ENCODE results near the gene NECAB2.

The NECAB2 gene

DNA sequence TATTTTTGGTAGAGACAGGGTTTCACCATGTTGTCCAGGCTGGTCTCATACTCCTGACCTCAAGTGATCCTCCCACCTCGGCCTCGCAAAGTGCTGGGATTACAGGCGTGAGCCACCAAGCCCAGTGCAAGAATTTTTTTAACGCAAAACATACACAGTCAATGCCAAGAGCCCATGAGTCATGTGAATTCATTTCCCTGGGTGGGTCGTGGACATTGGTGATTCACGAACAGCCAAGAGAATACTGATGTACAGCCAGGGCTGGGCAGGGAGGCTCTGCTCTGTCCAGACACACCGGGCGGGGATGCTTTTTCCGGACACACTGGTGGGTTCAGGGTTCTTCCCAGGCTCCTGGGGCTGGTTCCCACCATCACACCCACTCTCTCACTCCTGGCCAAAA, 56.8 kb downstream of the NECAB2 start:
- no peak for DNase-seq (ENCODE audit: low read depth in 2 of 2)

GRCh38 chr16:84026606-84027005, 58.6 kb downstream of the NECAB2 start:
- no peak for DNase-seq (ENCODE audit: low read depth in 2 of 2)

DNA sequence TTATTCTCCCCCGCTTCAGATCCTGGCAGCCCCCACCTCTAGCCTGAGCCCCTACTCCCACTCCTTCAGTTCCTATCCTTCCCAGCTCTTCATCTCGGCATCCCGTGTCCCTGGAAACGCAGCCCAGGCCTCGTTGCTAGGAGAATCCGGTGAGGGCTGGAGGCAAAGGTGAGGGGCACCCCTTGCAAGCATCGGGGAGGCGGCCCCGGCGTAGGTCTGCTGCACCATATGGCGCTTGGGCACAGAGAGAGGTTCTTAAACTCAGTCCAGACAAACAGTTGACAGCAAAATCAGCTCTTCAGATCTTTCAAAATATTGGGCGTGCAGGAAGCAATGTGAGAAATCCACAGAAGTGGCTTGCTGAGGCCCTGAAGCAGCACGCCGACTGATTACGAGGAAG, 59.6 kb downstream of the NECAB2 start:
- DNase-seq (ENCODE audit: low read depth in 2 of 2): no peak

DNA sequence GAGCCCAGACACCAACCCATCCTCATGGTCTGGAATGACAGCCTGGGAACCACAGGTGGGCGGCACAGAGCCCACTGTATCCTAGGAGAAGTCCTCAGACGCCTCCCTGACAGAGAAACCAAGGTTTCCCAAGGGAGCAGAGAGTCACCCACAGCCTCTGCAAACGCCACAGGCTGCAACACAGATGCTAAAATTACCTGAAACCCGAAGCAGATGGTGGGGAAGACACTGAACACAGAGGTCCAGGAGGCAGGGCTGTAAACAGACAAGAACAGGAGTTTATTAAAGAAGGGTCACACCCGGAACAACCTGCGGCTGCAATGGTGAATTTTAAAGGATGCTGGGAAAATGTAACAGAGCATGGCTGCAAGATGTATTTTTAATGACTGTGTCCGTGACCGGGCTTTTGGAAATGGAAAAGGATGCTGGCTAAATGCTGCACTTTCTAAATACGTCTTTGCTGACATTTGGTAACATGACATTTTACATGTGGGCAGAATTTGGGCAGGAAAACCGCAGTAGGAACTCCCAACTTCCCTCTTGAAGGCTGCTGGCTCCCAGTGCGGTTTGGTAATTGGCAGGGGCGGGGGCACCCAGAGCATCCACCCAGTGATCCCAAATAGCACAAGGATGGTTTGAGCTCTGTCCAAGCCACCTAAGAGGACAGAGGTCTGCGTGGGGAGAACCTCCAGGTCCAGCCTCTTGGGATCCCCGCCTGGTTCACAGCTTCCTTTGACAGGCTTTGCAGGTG, 61.4 kb downstream of the NECAB2 start:
- DNase-seq (ENCODE audit: low read depth in 2 of 2): no peak

DNA sequence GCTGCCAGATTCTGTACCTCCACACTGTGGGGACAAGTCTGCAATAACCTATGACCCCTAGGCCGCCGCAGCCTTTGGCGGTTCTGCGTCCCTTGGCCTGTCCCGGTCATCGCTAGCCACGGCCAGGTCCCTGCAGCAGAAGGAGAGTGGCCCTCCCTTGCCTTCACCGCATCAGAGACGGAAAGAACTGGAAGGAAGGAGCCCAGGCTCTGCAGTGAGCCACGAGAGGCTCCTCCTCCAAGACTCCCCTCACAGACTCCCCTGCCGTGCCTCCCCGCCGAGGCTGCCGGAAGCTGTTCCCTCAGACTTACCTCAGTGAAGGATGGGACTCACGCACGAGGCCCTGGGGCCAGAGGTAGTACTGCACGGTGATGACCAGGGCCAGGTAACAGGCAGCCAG, 63.5 kb downstream of the NECAB2 start:
- DNase-seq (ENCODE audit: low read depth in 2 of 2): no peak

DNA sequence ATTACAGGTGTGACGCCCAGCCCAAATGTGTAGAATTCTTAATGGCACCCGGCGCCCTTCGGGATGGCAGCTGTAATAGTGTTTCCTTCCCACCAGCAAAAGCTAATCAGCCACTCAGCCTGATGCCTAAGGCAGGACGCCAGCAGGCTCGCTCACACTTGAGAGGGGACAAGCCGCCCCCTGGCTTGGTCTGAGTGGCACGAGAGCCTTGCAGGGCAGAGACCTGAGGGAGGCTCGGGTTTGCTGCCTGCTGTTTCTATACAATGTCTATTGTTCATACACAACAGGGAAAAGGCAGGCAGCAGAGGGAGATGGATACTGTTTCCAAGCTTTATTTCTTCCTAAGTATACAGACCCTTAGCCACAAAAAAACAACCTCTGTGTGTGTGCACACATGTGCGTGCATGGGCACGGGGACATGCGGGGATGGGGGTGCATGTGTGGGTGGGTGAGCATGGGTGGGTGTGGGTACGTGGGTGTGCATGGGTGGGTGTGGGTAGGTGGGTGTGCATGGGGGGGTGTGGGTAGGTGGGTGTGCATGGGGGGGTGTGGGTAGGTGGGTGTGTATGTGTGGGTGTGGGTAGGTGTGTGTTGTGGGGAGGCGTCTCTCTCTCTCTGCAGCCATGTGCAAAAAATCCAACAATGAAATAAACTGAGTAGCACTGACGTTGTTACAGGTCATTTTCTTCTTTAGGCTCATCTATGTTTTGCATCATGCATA, 64.6 kb downstream of the NECAB2 start:
- DNase-seq (ENCODE audit: low read depth in 2 of 2): no peak

GRCh38 chr16:84033251-84034195, 65.5 kb downstream of the NECAB2 start:
- no peak for DNase-seq (ENCODE audit: low read depth in 2 of 2)

- no peak for DNase-seq (ENCODE audit: low read depth in 2 of 2)
These were observed 66.5 kb downstream of the NECAB2 start for GRCh38 chr16:84034516-84034915.

DNA sequence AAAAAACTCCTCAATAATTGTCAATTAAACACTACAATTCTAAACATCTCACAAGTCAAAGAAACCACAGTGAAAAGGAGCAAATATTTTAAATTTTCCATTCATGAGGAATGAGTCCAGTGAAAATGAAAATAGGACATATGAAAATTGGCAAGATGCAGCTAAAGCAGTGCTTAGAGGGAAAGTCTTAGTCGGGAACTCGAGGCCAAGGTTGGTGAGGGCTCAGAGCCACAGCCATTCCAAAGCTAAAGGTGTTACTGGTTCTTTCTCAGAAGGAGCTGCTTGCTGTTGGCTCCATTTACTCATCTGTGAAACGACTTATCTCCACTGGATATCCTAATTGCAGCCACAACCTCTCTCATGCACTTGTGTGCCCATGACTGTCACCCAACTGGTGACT, 68.1 kb downstream of the NECAB2 start:
- no peak for DNase-seq (ENCODE audit: low read depth in 2 of 2)

- DNase-seq (ENCODE audit: low read depth in 2 of 2): no peak
These were observed 69.0 kb downstream of the NECAB2 start for GRCh38 chr16:84036982-84037425.

DNA sequence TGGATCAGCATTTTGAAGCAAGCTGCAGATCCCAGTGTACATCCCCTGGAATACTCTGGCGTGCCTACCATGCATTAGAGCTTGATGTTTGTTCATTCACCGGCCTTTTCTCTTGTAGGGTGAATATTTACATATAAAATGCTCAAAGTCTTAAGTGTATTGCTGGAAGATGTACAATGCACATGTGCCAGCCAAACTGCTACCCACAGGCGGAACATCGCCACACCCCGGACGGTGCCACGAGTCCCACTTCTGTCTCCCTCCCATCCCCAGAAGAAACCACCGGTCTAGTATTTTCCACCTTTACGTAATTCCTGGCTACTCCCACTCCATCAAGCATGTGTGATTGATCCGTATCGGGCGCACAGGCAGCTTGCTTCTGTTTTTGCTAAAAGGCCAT, 70.4 kb downstream of the NECAB2 start:
- no peak for DNase-seq (ENCODE audit: low read depth in 2 of 2)

DNA sequence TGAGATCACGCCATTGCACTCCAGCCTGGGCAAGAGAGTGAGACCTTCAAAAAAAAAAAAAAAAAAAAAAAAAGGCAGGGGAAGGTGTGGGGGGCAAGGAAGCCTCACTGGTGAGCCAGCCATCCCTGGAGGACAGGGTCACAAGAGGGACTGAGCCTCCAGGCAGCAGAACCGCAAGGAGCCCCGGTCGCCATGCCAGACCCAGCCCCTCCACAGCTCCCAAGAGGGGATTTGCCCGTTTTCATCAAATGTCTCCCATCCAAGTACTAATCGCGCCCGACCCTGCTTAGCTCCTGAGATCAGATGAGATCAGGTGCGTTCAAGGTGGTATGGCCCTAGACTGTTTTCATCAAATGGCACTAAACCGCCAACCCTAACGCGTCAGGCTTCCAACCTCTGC, 71.7 kb downstream of the NECAB2 start:
- no peak for DNase-seq (ENCODE audit: low read depth in 2 of 2)

DNA sequence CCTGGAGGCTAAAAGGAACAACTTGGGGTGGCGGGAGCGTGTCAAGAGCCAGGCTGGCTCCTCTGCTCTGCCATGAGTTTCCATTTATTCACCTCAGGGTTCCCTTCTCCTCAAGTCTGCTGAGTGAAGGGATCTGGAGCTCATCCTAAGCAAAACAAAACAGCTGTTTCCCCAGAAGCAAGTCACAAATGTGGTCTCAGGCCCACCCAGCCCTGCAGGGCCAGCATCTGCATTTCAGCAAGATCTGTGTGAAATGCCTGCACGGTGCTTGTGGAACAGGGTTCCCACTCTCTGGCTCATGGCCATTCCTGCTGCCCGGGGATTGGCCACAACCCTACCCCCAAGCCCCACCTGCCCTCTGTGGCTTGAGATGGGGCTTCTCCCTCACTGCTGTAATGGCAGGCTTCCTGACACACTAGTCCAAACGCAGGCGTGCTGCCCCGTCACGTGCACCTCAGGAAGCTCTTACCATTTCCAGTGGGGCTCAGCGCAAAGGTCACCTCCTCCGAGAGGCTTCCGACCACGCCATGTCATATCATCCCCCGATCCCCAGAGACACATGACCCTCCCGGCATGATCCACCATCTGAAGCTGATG, 72.3 kb downstream of the NECAB2 start:
- DNase-seq (ENCODE audit: low read depth in 2 of 2): no peak

DNA sequence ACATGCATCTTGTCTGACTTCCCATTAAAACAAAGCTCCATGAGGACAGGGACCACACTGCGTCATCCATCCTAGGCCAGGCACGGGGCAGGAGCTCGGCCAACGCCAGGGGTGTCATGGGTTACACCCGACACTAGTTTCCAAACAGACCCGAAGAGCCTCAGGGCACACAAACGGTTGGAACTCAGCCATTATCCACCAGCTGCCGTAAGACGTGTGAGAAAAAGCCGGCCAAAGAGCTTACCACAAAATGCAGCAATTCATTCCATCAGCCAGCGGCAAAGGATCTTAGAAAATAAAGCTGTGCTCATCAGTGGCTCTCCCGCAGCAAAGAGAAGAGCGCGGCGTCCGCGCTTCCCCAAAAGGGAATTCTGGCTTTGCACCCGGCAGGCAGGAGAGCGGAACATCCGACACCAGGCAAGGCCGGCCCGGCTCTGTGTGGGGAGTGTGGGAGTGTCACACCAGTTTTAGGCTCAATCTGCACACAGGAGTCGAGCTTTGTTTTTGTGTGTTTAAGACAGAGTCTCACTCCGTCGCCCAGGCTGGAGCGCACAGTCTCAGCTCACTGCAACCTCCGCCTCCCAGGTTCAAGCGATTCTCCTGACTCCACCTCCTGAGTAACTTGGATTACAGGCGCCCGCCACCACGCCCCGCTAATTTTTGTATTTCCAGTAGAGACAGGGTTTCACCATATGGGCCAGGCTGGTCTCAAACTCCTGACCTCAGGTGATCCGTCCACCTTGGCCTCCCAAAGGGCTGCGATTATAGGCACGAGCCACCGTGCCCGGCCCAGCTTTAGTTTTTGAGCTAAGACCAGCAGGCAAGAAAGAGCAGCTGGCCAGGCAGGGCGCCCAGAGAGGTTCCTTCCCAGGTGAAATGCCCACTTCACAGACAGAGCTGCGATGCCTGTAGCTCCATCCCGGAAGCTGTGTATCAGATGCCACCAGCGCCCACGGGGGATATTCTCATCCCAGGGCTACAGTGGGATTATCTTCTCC, 73.1 kb downstream of the NECAB2 start:
- no peak for DNase-seq (ENCODE audit: low read depth in 2 of 2)

DNA sequence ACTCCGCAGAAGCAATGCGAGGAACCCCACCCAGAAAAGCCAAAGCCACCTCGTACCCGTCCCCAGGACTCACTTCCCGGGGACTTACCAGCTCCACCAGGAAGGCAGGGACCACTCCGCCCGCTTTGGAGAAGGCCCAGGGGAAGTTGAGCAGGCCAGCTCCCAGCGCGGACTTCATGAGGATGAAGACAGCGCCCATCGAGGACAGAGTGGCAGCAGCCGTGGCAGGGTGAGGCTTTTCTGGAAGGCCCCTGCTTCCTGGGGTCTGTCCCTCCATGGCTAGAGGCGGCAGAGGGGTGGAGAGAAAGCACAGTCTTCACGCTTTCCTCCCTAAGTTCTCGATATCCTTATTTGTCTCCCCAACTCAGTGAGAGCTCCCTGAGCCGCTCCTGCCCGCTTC, 73.8 kb downstream of the NECAB2 start:
- no peak for DNase-seq (ENCODE audit: low read depth in 2 of 2)

- no peak for DNase-seq (ENCODE audit: low read depth in 2 of 2)
These were observed 74.3 kb downstream of the NECAB2 start, which contains the start of gene SLC38A8 for GRCh38 chr16:84042308-84042878. Gene SLC38A8, minus strand, starts transcription at chr16:84042795. Its CDS starts 638 bp downstream, at chr16:84042157.

DNA sequence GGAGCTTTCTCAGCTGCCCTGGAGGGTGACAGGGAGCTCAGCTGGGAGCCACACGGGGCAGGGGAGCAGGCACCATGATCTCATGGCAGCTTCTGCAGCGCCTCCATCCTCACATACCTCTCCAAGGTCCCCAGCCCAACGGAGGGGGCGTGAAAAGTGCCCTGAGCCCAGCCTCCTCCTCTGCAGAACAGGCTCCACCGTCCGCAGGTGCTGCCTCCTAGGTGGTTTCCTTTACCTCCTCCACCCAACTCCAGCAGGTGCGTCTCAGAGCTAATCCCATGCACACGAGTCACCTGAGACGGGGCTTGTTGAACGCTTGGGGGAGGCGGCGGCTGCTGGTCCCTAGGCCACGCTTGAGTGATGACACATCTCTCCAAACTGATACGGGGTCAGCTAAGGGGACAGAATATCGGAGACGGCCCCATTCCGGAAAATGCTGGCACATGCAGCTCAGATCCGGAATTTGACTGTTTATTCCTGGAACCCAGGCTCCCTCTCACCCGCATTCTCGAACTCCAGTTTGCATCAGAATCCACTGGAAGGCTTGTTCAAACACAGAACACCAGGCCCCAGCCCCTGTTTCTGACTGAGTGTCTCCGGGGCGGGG, 74.9 kb downstream of the NECAB2 start:
- DNase-seq (ENCODE audit: low read depth in 2 of 2): no peak

DNA sequence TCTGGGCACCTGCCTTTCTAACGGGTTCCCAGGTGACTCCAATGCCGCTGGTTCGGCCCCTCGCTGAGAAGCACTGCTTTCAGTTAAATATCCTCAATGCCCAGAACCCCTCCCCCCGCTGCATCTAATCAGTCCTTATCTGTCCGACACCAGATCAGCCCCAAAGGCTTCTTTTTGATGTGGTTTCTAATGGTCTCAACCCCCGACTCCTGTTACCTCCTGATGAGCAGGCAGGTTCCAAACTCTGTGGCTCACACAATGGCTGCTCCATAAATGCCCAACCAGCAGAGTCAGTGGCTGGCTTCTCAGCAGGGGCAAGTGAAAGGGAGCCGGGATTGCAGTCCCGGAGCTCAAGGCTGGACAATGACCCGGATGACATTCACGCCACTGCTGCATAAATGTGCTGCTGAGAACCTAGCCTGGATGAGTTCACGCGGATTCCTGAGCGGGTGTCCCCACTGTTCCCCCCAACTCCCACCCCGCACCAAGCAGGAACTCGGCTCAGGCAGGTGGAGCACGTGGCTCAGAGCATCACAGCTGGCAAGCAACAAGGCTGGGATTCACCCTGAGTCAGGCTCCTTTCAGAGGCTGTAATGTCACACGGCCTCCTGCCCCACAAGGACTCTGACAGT, 75.6 kb downstream of the NECAB2 start:
- no peak for DNase-seq (ENCODE audit: low read depth in 2 of 2)

GRCh38 chr16:84044118-84044488, 76.1 kb downstream of the NECAB2 start:
- DNase-seq (ENCODE audit: low read depth in 2 of 2): no peak
